Left lung (tissue), 10 donors: ENCODE measurements around the gene TMEM51. TPM values are rescaled to one million over a fixed set of nuclear protein-coding genes. Genes with fewer than 3 reads are reported as not detected.

Experiments
- ATAC-seq: fragments of 200-7000 bp; cut with Tn5 transposase; one replicate; pipeline ENCODE4 v1.9.1; 2020; ENCODE audit warnings: moderate library complexity
- DNase-seq, 4 donors: peaks; one replicate each; pipeline ENCODE4 v3.0.0-alpha.2; 2013 to 2020
- H3K27ac ChIP-seq, 2 donors: fragments of 200-600 bp; sonication (generic) in 1 of 2; one replicate each; pipeline versions ENCODE4 v1.5.0 to v1.8.0; 2020 to 2021
- H3K27me3 ChIP-seq, 2 donors: fragments of 200-600 bp; sonication (generic) in 1 of 2; one replicate each; pipeline versions ENCODE4 v1.5.0 to v1.8.0; 2020 to 2021
- H3K36me3 ChIP-seq, 2 donors: fragments of 200-600 bp; sonication (generic) in 1 of 2; one replicate each; pipeline versions ENCODE4 v1.5.0 to v1.8.0; 2020 to 2021
- H3K4me1 ChIP-seq, 2 donors: fragments of 200-600 bp; one replicate each; pipeline ENCODE4 v1.8.0; 2021
- H3K4me3 ChIP-seq, 2 donors: fragments of 200-600 bp; sonication (generic) in 1 of 2; one replicate each; pipeline versions ENCODE4 v1.5.0 to v1.8.0; 2020 to 2021; ENCODE audit warnings: mild to moderate bottlenecking in 1 of 2
- H3K9me3 ChIP-seq, 2 donors: fragments of 200-600 bp; sonication (generic) in 1 of 2; one replicate each; pipeline versions ENCODE4 v1.5.0 to v1.8.0; 2020 to 2021
- CTCF ChIP-seq, 2 donors: fragments of 200-600 bp; sonication (generic) in 1 of 2; IDR thresholded peaks; one replicate each; pipeline versions ENCODE4 v1.5.0 to v1.8.0; 2021; ENCODE audit warnings: antibody characterized with exemption in 2 of 2
- intact Hi-C, 2 donors: fragments of 100-400 bp; cut with DNase I; formaldehyde crosslinking; loops; one replicate each; pipeline versions ENCODE4 v1.11.2 to v1.14.2; 2022
- polyA plus RNA-seq, 6 donors: library from polyadenylated mRNA; unstranded; fragments of 120-200 nt; gene quantifications; one replicate each; pipeline ENCODE4 v1.2.1, GENCODE V29; 2013; ENCODE audit not compliant: insufficient read length in 6 of 6
- total RNA-seq, 2 donors: library from RNA; stranded (reverse); fragmentation: NEBNext Ultra II Directional; extraction: Animal tissue kit (Norgen Biotek cat#: 25700); gene quantifications; one replicate each; pipeline ENCODE4 v1.2.1, GENCODE V29; 2021
- donor health status: DM: no; HTN: yes; CAD: no.
- donor health status: DM: no; HTN: no; CAD: no.

TMEM51 gene
- total and polyA plus RNA-seq, 8 donors: 10.6 to 17.9 (median 15.7) TPM

GRCh38 chr1:15189692-15190370, 36.3 kb downstream of the TMEM51 start:
- H3K27ac ChIP-seq: no peak overlapping the region
- no peak for DNase-seq
- no peak for TF ChIP-seq CTCF (IDR thresholded peaks at IDR 0.05)
- H3K27me3 ChIP-seq: no peaks in the 10 kb centered on the region
- no peaks in the 10 kb centered on the region for H3K36me3 ChIP-seq
- H3K4me3 ChIP-seq: no peak overlapping the region
- peaks cover 0 to 37% of the 10 kb centered on the region in 2 donors for H3K4me1 ChIP-seq
- no peak for ATAC-seq
- intact Hi-C loops: no loop called here
- no peaks in the 10 kb centered on the region for H3K9me3 ChIP-seq

- Histone ChIP-seq H3K27ac (no peak overlapping the region), H3K36me3 (no peaks in the 10 kb centered on the region), H3K4me1 (peaks cover 0 to 37% of the 10 kb centered on the region in 2 donors), H3K4me3 (no peak overlapping the region), H3K9me3 (no peaks in the 10 kb centered on the region), H3K27me3 (no peaks in the 10 kb centered on the region)
- intact Hi-C loops: no loop called here
- no peak for DNase-seq
- no peak for ATAC-seq
- no peak for TF ChIP-seq CTCF (IDR thresholded peaks at IDR 0.05)
Measured at GRCh38 chr1:15191267-15191666, 37.7 kb downstream of the TMEM51 start.

- Histone ChIP-seq H3K27ac (no peak overlapping the region), H3K4me3 (no peak overlapping the region), H3K9me3 (no peaks in the 10 kb centered on the region), H3K27me3 (no peaks in the 10 kb centered on the region), H3K4me1 (peaks cover 0 to 33% of the 10 kb centered on the region in 2 donors), H3K36me3 (no peaks in the 10 kb centered on the region)
- DNase-seq: no peak
- TF ChIP-seq CTCF (IDR thresholded peaks at IDR 0.05): no peak
- no peak for ATAC-seq
- intact Hi-C loops: no loop called here
Measured at GRCh38 chr1:15191770-15192169, 38.2 kb downstream of the TMEM51 start.

GRCh38 chr1:15192916-15193550, 39.5 kb downstream of the TMEM51 start:
- DNase-seq: no peak
- TF ChIP-seq CTCF (IDR thresholded peaks at IDR 0.05): no peak

GRCh38 chr1:15195420-15196052, 42.0 kb downstream of the TMEM51 start:
- H3K27me3 ChIP-seq: no peaks in the 10 kb centered on the region
- TF ChIP-seq CTCF (IDR thresholded peaks at IDR 0.05): no peak
- H3K9me3 ChIP-seq: no peaks in the 10 kb centered on the region
- ATAC-seq (no peak), DNase-seq (no peak)
- intact Hi-C loops: no loop called here
- H3K27ac ChIP-seq: no peak overlapping the region
- no peaks in the 10 kb centered on the region for H3K36me3 ChIP-seq
- H3K4me3 ChIP-seq: no peak overlapping the region
- peaks cover 3 to 15% of the 10 kb centered on the region in 2 donors for H3K4me1 ChIP-seq

More at GRCh38 chr1:15192916-15193550, 39.5 kb downstream of the TMEM51 start:
- Histone ChIP-seq H3K27ac (no peak overlapping the region), H3K36me3 (no peaks in the 10 kb centered on the region), H3K4me1 (peaks cover 0 to 26% of the 10 kb centered on the region in 2 donors), H3K27me3 (no peaks in the 10 kb centered on the region), H3K9me3 (no peaks in the 10 kb centered on the region), H3K4me3 (no peak overlapping the region)
- no peak for ATAC-seq
- intact Hi-C loops: no loop called here
